Measurements from ENCODE around the gene DCDC2C. TPM values are rescaled to one million over a fixed set of nuclear protein-coding genes. Genes with fewer than 3 reads are reported as not detected.

DCDC2C gene
- total RNA-seq, 1 experiment from 2014 or later = not detected

GRCh38 chr2:3683748-3684454, 19.5 kb upstream of the DCDC2C start:
- intact Hi-C loops (cut with micrococcal nuclease; ENCODE audit: unreplicated experiment) = no loop called here
- DNase-seq (ENCODE audit: low read depth, low spot score) (no peak), ATAC-seq (no peak)
- CTCF ChIA-PET = no interaction called here
- H3K27ac ChIP-seq (ENCODE audit: low read length) = no peak overlapping the region
- H3K4me3 ChIP-seq (ENCODE audit: low read depth in 2 of 2, low read length in 2 of 2) = no peak overlapping the region
- in situ Hi-C loops (cut with HindIII; ENCODE audit: low pct_unique_long_range_greater_than_20kb, low sequenced_read_pairs) = no loop called here
- H3K27me3 ChIP-seq (ENCODE audit: control insufficient read depth, insufficient read depth, low read length) = no peaks in the 10 kb centered on the region
- H3K36me3 ChIP-seq (ENCODE audit: control insufficient read depth, insufficient read depth, low read length) = no peaks in the 10 kb centered on the region
- no TSS peak for BruUV-seq (replicated peaks)
- H3K9me3 ChIP-seq (ENCODE audit: control insufficient read depth, insufficient read depth, low read depth, low read length) = no peaks in the 10 kb centered on the region
- H3K4me1 ChIP-seq (ENCODE audit: control insufficient read depth, insufficient read depth, low read length) = no peaks in the 10 kb centered on the region
- POLR2A ChIA-PET = no interaction called here
- no peak for TF ChIP-seq SIN3A (IDR thresholded peaks at IDR 0.05; ENCODE audit: borderline replicate concordance, insufficient read depth, low read depth, low read length)
- no peak for TF ChIP-seq TCF7L2 (IDR thresholded peaks at IDR 0.05; ENCODE audit: low read depth, low read length)
- TF ChIP-seq, protein P1, sequence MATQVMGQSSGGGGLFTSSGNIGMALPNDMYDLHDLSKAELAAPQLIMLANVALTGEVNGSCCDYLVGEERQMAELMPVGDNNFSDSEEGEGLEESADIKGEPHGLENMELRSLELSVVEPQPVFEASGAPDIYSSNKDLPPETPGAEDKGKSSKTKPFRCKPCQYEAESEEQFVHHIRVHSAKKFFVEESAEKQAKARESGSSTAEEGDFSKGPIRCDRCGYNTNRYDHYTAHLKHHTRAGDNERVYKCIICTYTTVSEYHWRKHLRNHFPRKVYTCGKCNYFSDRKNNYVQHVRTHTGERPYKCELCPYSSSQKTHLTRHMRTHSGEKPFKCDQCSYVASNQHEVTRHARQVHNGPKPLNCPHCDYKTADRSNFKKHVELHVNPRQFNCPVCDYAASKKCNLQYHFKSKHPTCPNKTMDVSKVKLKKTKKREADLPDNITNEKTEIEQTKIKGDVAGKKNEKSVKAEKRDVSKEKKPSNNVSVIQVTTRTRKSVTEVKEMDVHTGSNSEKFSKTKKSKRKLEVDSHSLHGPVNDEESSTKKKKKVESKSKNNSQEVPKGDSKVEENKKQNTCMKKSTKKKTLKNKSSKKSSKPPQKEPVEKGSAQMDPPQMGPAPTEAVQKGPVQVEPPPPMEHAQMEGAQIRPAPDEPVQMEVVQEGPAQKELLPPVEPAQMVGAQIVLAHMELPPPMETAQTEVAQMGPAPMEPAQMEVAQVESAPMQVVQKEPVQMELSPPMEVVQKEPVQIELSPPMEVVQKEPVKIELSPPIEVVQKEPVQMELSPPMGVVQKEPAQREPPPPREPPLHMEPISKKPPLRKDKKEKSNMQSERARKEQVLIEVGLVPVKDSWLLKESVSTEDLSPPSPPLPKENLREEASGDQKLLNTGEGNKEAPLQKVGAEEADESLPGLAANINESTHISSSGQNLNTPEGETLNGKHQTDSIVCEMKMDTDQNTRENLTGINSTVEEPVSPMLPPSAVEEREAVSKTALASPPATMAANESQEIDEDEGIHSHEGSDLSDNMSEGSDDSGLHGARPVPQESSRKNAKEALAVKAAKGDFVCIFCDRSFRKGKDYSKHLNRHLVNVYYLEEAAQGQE (IDR thresholded peaks at IDR 0.05; ENCODE audit: insufficient read depth in 1 of 2, low read depth in 2 of 2, low read length in 1 of 2) = no peak
- no peak for TF ChIP-seq CTCF (IDR thresholded peaks at IDR 0.05)
- no peak for TF ChIP-seq POLR2AphosphoS5 (IDR thresholded peaks at IDR 0.05; ENCODE audit: low read depth, low read length)

- Histone ChIP-seq H3K36me3 (ENCODE audit: control insufficient read depth, insufficient read depth, low read length) (no peaks in the 10 kb centered on the region), H3K9me3 (ENCODE audit: control insufficient read depth, insufficient read depth, low read depth, low read length) (no peaks in the 10 kb centered on the region), H3K4me1 (ENCODE audit: control insufficient read depth, insufficient read depth, low read length) (no peaks in the 10 kb centered on the region), H3K27me3 (ENCODE audit: control insufficient read depth, insufficient read depth, low read length) (peaks cover 9% of the 10 kb centered on the region), H3K27ac (ENCODE audit: low read length) (no peak overlapping the region), H3K4me3 (ENCODE audit: low read depth in 2 of 2, low read length in 2 of 2) (no peak overlapping the region)
- no peak for ATAC-seq
- DNase-seq (ENCODE audit: low read depth, low spot score) = no peak
- intact Hi-C loops (cut with micrococcal nuclease; ENCODE audit: unreplicated experiment) (no loop called here), in situ Hi-C loops (cut with HindIII; ENCODE audit: low pct_unique_long_range_greater_than_20kb, low sequenced_read_pairs) (no loop called here)
- CTCF ChIA-PET = no interaction called here
- POLR2A ChIA-PET = interaction anchor here (0.7 kb wide), 1 partner anchor 46 kb away, joined by 3 read pairs; no protein-coding TSS in a partner anchor
- TF ChIP-seq SIN3A (IDR thresholded peaks at IDR 0.05; ENCODE audit: borderline replicate concordance, insufficient read depth, low read depth, low read length) = no peak
- TF ChIP-seq TCF7L2 (IDR thresholded peaks at IDR 0.05; ENCODE audit: low read depth, low read length) = no peak
- TF ChIP-seq POLR2AphosphoS5 (IDR thresholded peaks at IDR 0.05; ENCODE audit: low read depth, low read length) = no peak
- no TSS peak for BruUV-seq (replicated peaks)
These were observed 13.2 kb upstream of the DCDC2C start for GRCh38 chr2:3689998-3690748.

Measured in Panc1 (cell line).